Sigmoid colon (tissue), 4 donors: Measurements from ENCODE around the gene NLRX1.

Experiments used
- EP300 ChIP-seq, 4 donors: sonication (generic); formaldehyde crosslinking; IDR thresholded peaks; one replicate each; pipeline ENCODE4 v1.6.1; 2017; ENCODE audit warnings: antibody characterized with exemption in 4 of 4
- POLR2A ChIP-seq, 2 donors: fragments of 450-650 bp; IDR thresholded peaks; one replicate each; pipeline ENCODE4 v1.6.1; 2016; ENCODE audit warnings: antibody characterized with exemption in 2 of 2, mild to moderate bottlenecking in 2 of 2, moderate library complexity in 2 of 2

GRCh38 chr11:119158467-119158866 is 10.1 kb upstream of the NLRX1 start:
- no peak for TF ChIP-seq POLR2A (IDR thresholded peaks at IDR 0.05)
- no peak for TF ChIP-seq EP300 (IDR thresholded peaks at IDR 0.05)
